Astrocyte (in vitro differentiated cells and primary cell): Measurements from ENCODE around the gene SDR42E1. TPM values are rescaled to one million over a fixed set of nuclear protein-coding genes. Genes with fewer than 3 reads are reported as not detected.

Experiments
- DNase-seq: peaks from one replicate; pipeline ENCODE4 v3.0.0-alpha.2; 2010; ENCODE audit warnings: low read depth
- FAIRE-seq: peaks from 2 replicates; lab custom pipeline; 2011; peaks lifted over from hg19 to GRCh38; lab: Jason Lieb, UNC
- H2AFZ ChIP-seq: 2 replicates; pipeline ENCODE4 v1.6.0; 2012; ENCODE audit warnings: low read depth, low read length, inconsistent platforms
- H3K27ac ChIP-seq: 2 replicates; pipeline ENCODE4 v1.5.1; 2011; ENCODE audit warnings: low read depth, low read length, inconsistent platforms
- H3K27me3 ChIP-seq: 2 replicates; pipeline ENCODE4 v1.6.0; 2011; ENCODE audit warnings: low read length, inconsistent platforms; ENCODE audit not compliant: insufficient read depth
- H3K36me3 ChIP-seq: 2 replicates; pipeline ENCODE4 v1.5.1; 2011; ENCODE audit warnings: low read length, inconsistent platforms; ENCODE audit not compliant: insufficient read depth
- H3K4me1 ChIP-seq: 2 replicates; pipeline ENCODE4 v1.5.1; 2011; ENCODE audit warnings: low read length, inconsistent platforms; ENCODE audit not compliant: insufficient read depth
- H3K4me2 ChIP-seq: 2 replicates; pipeline ENCODE4 v1.6.0; 2012; ENCODE audit warnings: low read length, inconsistent platforms
- H3K4me3 ChIP-seq: 2 replicates; pipeline ENCODE4 v1.5.1; 2011; ENCODE audit warnings: low read depth, mild to moderate bottlenecking, low read length, inconsistent platforms; ENCODE audit not compliant: insufficient read depth
- H3K79me2 ChIP-seq: 2 replicates; pipeline ENCODE4 v1.6.0; 2012; ENCODE audit warnings: mild to moderate bottlenecking, low read length, inconsistent platforms; ENCODE audit not compliant: insufficient read depth
- H3K9ac ChIP-seq: 2 replicates; pipeline ENCODE4 v1.6.0; 2012; ENCODE audit warnings: mild to moderate bottlenecking, low read length, inconsistent platforms
- H3K9me3 ChIP-seq: 2 replicates; pipeline ENCODE4 v1.5.1; 2012; ENCODE audit warnings: low read depth, mild to moderate bottlenecking, low read length, inconsistent platforms; ENCODE audit not compliant: insufficient read depth
- H4K20me1 ChIP-seq: 2 replicates; pipeline ENCODE4 v1.6.0; 2012; ENCODE audit warnings: low read length, inconsistent platforms; ENCODE audit not compliant: insufficient read depth
- H3K27ac Mint-ChIP-seq: one replicate; pipeline ENCODE4 v1.8.0; 2021; ENCODE audit warnings: mild to moderate bottlenecking, mixed read lengths; ENCODE audit not compliant: unreplicated experiment
- H3K27me3 Mint-ChIP-seq: one replicate; pipeline ENCODE4 v1.8.0; 2021; ENCODE audit warnings: low read depth, mixed read lengths; ENCODE audit not compliant: unreplicated experiment
- H3K36me3 Mint-ChIP-seq: one replicate; pipeline ENCODE4 v1.8.0; 2021; ENCODE audit warnings: low read depth, mixed read lengths; ENCODE audit not compliant: unreplicated experiment
- H3K4me1 Mint-ChIP-seq: one replicate; pipeline ENCODE4 v1.8.0; 2021; ENCODE audit warnings: low read depth, mixed read lengths; ENCODE audit not compliant: unreplicated experiment
- H3K4me3 Mint-ChIP-seq: one replicate; pipeline ENCODE4 v1.8.0; 2021; ENCODE audit warnings: mild to moderate bottlenecking, moderate library complexity, mixed read lengths; ENCODE audit not compliant: unreplicated experiment
- H3K9me3 Mint-ChIP-seq: one replicate; pipeline ENCODE4 v1.8.0; 2021; ENCODE audit warnings: mild to moderate bottlenecking, mixed read lengths; ENCODE audit not compliant: unreplicated experiment
- EZH2 ChIP-seq: IDR thresholded peaks from 2 replicates; pipeline ENCODE4 v1.6.1; 2012; ENCODE audit warnings: mild to moderate bottlenecking, low read length, inconsistent platforms; ENCODE audit not compliant: insufficient read depth
- total RNA-seq: library from RNA; stranded (reverse); gene quantifications from 2 replicates; pipeline ENCODE4 v1.2.1, GENCODE V29; 2021
- TF ChIP-seq, protein P1 (sequence below): IDR thresholded peaks from 2 replicates; pipeline ENCODE4 v1.5.1; 2011; ENCODE audit warnings: low read depth, mild to moderate bottlenecking, inconsistent platforms, low read length, moderate library complexity; ENCODE audit not compliant: insufficient read depth

Gene SDR42E1
- total RNA-seq, 1 donor from 2014 or later = not detected

DNA sequence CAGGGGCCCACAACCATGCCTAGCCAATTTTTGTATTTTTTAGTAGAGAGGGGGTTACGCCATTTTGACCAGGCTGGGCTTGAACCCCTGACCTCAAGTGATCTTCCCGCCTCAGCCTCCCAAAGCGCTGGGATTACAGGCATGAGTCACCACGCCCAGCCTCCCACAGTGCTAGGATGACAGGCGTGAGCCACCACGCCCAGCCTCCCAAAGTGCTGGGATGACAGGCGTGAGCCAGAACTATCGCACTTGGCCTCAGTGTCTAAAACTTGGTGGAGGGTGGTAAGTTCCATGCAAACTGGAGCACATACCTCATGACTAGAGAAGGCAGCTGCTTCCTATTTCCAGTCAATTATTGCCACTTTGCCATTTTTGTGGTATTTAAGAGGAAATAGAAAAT is 30.9 kb upstream of the SDR42E1 start:
- peaks cover 22% of the 10 kb centered on the region for H3K27me3 Mint-ChIP-seq
- TF ChIP-seq EZH2 = no peak
- TF ChIP-seq, protein P1, sequence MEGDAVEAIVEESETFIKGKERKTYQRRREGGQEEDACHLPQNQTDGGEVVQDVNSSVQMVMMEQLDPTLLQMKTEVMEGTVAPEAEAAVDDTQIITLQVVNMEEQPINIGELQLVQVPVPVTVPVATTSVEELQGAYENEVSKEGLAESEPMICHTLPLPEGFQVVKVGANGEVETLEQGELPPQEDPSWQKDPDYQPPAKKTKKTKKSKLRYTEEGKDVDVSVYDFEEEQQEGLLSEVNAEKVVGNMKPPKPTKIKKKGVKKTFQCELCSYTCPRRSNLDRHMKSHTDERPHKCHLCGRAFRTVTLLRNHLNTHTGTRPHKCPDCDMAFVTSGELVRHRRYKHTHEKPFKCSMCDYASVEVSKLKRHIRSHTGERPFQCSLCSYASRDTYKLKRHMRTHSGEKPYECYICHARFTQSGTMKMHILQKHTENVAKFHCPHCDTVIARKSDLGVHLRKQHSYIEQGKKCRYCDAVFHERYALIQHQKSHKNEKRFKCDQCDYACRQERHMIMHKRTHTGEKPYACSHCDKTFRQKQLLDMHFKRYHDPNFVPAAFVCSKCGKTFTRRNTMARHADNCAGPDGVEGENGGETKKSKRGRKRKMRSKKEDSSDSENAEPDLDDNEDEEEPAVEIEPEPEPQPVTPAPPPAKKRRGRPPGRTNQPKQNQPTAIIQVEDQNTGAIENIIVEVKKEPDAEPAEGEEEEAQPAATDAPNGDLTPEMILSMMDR = no peak
- no peak for FAIRE-seq
- Histone ChIP-seq H3K27ac (no peak overlapping the region), H3K27me3 (peaks cover 2% of the 10 kb centered on the region), H3K4me2 (no peak overlapping the region), H3K79me2 (no peaks in the 10 kb centered on the region), H3K36me3 (no peaks in the 10 kb centered on the region), H3K9me3 (no peaks in the 10 kb centered on the region), H2AFZ (no peak overlapping the region), H4K20me1 (no peaks in the 10 kb centered on the region), H3K4me3 (no peak overlapping the region), H3K4me1 (peaks cover 13% of the 10 kb centered on the region), H3K9ac (no peak overlapping the region)
- H3K4me3 Mint-ChIP-seq = no peak overlapping the region
- H3K9me3 Mint-ChIP-seq = peaks cover 1% of the 10 kb centered on the region
- no peak overlapping the region for H3K27ac Mint-ChIP-seq
- H3K4me1 Mint-ChIP-seq = peaks cover 8% of the 10 kb centered on the region
- no peaks in the 10 kb centered on the region for H3K36me3 Mint-ChIP-seq
- peak; percentile 47 for DNase-seq

DNA sequence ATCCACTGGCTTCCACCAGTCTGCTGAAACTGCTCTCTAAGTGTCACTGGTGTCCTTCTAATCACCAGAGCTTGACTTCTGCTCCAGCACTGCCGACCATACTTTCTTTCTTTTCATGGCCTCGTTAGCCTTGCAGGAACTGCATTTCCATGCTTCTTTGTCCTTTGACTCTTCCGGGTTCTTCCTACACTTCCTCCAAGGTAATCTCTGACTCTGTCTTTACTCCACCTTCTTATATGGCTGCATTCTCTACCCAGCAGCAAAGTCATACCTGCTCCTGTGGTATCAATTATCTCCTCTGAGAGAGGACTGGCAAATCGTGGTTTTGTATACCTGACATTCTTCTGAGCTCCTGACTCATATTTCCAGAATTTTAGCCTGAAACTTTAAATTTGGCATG is 30.3 kb upstream of the SDR42E1 start:
- Histone ChIP-seq H3K9me3 (no peaks in the 10 kb centered on the region), H2AFZ (no peak overlapping the region), H3K4me1 (peaks cover 13% of the 10 kb centered on the region), H3K27ac (no peak overlapping the region), H4K20me1 (no peaks in the 10 kb centered on the region), H3K79me2 (no peaks in the 10 kb centered on the region), H3K36me3 (no peaks in the 10 kb centered on the region), H3K9ac (no peak overlapping the region), H3K27me3 (peaks cover 2% of the 10 kb centered on the region), H3K4me2 (no peak overlapping the region), H3K4me3 (no peak overlapping the region)
- Mint-ChIP-seq H3K27ac (no peak overlapping the region), H3K4me1 (peaks cover 8% of the 10 kb centered on the region), H3K9me3 (peaks cover 1% of the 10 kb centered on the region), H3K4me3 (no peak overlapping the region), H3K27me3 (peaks cover 21% of the 10 kb centered on the region), H3K36me3 (no peaks in the 10 kb centered on the region)
- TF ChIP-seq, protein P1 = no peak
- TF ChIP-seq EZH2 = no peak
- DNase-seq (no peak), FAIRE-seq (no peak)

DNA sequence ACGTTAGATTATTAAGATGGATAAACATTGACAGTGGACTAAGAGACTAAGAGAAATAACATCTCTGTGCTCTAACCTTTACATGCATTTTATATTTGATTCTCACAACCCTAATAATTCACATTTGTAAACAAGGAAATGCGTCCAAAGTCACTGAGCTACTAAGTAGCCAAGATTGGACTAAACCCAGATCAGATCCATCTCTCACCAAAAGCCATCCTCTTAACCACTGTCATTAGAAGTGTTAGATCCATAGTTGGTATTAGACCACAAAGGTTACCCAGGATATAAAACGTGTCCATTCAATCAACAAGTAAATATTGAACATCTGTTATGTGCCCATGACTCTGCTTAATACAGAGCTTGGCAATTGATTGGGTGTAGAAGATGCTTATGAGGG is 29.0 kb upstream of the SDR42E1 start:
- H3K27ac Mint-ChIP-seq = no peak overlapping the region
- Histone ChIP-seq H3K9ac (no peak overlapping the region), H3K27me3 (peaks cover 2% of the 10 kb centered on the region), H3K79me2 (no peaks in the 10 kb centered on the region), H3K36me3 (no peaks in the 10 kb centered on the region), H4K20me1 (no peaks in the 10 kb centered on the region), H2AFZ (no peak overlapping the region), H3K4me2 (no peak overlapping the region), H3K4me1 (peaks cover 16% of the 10 kb centered on the region), H3K4me3 (no peak overlapping the region), H3K9me3 (no peaks in the 10 kb centered on the region), H3K27ac (no peak overlapping the region)
- peaks cover 19% of the 10 kb centered on the region for H3K27me3 Mint-ChIP-seq
- FAIRE-seq (no peak), DNase-seq (no peak)
- H3K4me1 Mint-ChIP-seq = peaks cover 10% of the 10 kb centered on the region
- TF ChIP-seq, protein P1 = no peak
- no peak for TF ChIP-seq EZH2
- no peaks in the 10 kb centered on the region for H3K36me3 Mint-ChIP-seq
- peaks cover 1% of the 10 kb centered on the region for H3K9me3 Mint-ChIP-seq
- no peak overlapping the region for H3K4me3 Mint-ChIP-seq
